Effector CD4-positive, alpha-beta T cell (primary cell): ENCODE data around the gene STARD8.
"Not testable (repeated sequence)": the region's sequence is repeated elsewhere in the genome, so short reads cannot be mapped to it uniquely, and the experiment has no call there.

Experiments
- DNase-seq: peaks from one replicate; pipeline ENCODE4 v3.0.0-alpha.2; 2020
- total RNA-seq: gene quantifications from one replicate; lab custom pipeline; 2026; lab: John Stamatoyannopoulos, UW

The STARD8 gene, protein sequence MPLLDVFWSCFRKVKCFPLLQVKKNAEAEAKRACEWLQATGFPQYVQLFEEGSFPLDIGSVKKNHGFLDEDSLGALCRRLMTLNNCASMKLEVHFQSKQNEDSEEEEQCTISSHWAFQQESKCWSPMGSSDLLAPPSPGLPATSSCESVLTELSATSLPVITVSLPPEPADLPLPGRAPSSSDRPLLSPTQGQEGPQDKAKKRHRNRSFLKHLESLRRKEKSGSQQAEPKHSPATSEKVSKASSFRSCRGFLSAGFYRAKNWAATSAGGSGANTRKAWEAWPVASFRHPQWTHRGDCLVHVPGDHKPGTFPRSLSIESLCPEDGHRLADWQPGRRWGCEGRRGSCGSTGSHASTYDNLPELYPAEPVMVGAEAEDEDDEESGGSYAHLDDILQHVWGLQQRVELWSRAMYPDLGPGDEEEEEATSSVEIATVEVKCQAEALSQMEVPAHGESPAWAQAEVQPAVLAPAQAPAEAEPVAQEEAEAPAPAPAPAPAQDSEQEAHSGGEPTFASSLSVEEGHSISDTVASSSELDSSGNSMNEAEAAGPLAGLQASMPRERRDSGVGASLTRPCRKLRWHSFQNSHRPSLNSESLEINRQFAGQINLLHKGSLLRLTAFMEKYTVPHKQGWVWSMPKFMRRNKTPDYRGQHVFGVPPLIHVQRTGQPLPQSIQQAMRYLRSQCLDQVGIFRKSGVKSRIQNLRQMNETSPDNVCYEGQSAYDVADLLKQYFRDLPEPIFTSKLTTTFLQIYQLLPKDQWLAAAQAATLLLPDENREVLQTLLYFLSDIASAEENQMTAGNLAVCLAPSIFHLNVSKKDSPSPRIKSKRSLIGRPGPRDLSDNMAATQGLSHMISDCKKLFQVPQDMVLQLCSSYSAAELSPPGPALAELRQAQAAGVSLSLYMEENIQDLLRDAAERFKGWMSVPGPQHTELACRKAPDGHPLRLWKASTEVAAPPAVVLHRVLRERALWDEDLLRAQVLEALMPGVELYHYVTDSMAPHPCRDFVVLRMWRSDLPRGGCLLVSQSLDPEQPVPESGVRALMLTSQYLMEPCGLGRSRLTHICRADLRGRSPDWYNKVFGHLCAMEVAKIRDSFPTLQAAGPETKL
- total RNA-seq = 0.56 reads per million

DNA sequence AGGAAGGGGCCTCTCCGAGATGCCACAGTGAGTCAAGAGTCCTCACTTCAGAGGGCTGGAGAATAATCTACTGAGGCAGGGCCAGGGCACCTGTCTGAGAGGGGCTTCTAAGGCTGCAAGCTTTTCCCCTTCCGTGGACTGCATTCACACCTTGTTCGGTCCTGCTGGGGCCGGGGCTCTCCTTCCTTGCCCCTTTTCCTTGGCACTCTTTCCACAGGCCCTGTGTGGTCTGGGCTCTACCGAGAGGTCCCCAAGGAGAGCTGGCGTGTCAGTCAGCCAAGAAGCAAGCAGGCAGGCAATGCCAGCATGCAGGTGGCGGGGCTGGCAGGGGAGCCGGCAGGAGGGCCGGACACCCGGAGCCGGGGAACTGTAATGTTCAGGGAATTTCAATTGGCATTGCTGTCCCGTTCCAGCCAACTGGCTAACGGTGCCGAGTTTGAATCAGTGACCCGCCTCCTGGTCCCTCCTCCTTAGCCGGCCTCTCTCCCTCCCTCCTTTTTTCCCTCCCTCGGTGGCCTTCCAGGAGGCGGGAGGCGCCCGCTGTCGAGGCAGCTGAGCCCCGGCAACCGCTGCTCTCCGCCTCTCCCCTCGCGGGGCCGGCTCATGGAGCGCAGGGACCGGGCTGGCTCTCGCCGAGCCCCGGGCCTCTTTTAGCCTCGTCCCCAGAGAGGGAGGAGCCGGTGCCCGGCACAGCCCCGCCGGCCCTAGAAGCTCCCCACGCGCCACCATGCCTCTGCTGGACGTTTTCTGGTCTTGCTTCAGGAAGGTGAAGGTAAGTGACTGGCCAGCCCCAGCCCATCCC lies at the start of gene STARD8:
Gene STARD8, plus strand, starts transcription at position 511 of the 802 bp plus-strand sequence. Its CDS starts 217 bp downstream, at position 728.
- no peak for DNase-seq

DNA sequence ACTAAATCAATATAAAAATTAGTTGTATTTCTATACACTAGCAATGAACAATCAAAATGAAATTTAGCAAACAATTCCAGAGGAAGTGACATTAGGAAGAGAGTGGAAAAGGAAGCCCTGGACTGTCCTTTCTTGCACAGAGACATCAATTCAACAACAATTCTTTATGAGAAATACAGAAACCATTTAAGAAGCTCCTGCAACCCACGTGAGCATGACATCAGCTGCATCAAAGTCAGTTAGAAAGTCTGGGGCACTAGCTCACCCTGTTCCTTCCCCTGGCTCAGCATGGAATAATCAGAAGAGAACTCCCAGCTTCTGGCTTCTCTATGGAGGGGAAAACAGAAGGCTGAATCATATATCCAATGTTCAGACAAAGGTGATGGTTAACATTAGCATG lies 48.6 kb upstream of the STARD8 start:
- DNase-seq = no peak

DNA sequence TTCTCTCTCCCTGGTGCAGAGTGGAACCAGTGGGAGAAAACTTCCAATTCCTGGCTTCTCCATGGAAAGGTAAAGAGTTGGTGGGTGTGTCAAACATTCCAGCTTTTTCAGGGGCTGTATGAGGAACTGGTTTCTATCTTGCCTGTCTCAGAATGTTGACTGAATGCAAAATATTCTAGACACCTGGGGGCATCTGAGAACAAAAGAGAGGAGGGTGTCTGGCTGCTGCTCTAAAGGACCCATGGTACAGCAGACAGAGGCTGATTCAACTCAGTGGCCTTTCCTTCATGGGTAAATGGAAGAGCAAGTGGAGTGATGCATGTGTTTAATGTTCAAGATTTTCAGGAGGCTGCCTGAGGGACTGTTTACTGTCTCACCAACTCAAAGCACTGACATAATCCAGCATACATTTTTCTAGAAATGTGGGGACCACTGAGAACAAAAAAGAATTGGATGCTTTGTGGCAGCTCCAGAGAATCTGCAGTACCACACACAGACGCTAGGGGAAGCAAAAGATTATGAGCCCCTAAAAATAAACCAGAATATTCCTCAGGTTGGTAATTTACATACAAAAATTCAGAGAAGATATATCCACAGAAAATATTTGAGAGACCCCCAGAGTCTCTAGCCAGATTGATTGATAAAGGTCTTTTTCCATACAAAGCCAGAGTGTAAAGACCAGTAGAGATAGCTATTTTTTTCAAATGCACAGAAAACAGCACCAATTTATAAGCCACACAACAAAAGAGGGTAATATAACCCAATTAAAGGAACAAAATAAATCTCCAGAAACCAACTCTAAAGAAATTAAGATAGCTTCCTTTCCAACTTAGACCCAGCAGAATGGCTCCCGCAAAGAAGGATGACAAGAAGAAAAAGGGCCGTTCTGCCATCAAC lies 48.0 kb upstream of the STARD8 start:
- DNase-seq = no peak

DNA sequence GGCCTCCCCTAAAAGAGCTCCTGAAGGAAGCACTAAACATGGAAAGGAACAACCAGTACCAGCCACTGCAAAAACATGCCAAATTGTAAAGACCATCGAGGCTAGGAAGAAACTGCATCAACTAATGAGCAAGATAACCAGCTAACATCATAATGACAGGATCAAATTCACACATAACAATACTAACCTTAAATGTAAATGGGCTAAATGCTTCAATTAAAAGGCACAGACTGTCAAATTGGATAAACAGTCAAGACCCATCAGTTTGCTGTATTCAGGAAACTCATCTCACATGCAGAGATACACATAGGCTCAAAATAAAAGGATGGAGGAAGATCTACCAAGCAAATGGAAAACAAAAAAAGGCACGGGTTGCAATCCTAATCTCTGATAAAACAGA lies 43.2 kb upstream of the STARD8 start:
- DNase-seq = not testable (repeated sequence)

DNA sequence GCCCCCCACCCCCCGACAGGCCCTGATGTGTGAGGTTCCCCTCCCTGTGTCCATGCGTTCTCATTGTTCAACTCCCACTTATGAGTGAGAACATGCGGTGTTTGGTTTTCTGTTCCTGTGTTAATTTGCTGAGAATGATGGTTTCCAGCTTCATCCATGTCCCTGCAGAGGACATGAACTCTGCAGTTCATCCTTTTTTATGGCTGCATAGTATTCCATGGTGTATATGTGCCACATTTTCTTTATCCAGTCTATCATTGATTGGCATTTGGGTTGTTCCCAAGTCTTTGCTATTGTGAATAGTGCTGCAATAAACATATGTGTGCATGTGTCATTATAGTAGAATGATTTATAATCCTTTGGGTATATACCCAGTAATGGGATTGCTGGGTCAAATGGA lies 32.7 kb upstream of the STARD8 start:
- not testable (repeated sequence) for DNase-seq

DNA sequence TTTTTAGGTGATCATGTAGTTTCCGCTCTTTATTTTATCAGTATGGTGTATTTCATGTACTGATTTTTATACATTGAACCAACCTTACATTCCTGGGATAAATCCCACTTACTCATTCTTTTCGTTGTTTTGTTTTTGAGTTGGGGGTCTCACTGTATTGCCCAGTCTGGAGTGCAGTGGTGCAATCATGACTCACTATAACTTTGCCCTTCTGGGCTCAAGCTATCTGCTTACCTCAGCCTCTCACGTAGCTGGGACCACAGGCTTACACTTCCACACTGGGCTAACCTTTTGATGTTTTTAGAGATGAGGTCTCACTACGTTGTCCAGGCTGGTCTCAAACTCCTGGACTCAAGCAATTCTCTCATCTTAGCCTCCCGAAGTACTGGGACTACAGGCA lies 19.5 kb upstream of the STARD8 start:
- no peak for DNase-seq

DNA sequence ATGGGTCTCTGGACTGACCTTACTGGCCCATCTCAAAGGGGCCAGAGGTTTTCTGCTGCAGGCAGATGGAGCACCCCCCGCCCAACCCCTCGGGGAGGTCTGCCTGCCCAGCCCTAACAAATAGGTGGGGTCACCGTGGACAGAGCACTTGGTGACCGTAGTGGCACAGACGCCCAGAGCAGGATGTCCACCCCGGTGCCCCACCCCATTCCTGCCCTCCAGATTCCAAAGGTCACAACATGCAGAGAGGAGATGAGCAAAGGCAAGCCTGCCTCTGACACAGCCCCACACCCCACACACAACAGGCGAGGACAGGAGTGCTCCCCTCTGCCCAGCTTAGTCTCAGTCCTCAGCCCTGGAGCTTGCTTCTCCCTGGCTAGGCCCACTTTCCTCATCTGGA lies 17.5 kb upstream of the STARD8 start:
- not testable (repeated sequence) for DNase-seq

DNA sequence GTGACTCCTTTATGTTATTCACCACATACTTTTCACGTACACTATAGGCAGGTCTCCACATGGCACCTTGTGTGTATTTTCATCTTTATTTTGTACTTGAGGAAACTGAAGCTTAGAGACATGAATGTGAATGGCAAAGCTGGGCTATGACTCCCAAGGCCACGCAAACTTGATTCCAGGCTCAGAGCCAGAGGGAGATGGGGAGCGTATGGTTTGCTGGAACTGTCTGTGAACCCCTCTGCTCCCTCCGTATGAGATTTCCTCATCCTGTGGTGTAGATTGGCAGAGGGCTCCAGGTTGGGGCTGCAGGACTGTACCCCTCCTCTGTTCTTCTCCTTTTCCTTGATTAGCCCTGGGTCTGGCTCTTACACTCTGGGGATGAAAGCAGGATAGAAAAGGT lies 16.1 kb upstream of the STARD8 start:
- no peak for DNase-seq

DNA sequence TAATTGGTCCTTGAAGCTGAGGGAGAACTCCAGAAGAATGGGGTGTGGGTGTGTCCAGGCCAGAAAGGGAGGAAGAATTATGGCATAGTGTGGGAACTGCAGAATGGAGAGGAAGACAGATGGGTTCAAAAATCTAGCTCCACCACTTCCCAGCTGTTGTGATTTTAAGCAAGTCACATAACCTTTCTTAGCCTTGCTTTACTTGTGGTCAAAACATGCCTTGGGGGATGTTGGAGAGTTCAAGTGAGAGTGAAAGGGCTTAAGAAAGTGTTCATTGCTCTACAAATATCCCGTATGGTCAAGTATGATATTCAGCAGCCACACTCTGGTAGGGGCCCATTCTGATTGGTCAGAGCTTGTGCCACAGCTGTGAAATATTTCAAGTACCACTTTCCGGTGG lies 15.0 kb upstream of the STARD8 start:
- no peak for DNase-seq

DNA sequence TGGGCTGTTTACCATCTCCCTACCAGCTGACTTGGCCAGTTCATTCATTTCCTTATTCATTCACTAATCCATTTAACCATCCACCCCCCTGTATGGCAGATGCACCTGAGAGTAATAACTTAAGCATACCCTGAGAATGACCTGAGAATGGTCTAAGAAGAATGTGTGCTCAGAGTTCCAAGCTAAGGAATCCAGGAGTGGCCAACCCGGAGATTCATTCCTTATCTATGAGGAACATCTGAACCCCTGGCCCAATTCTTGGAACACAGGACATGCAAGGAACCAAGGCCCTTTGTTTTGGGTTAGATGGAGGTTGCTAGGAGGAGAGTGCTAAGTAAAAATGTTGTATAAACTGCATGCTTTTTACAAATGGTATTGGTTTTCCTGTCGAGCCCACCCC lies 13.5 kb upstream of the STARD8 start:
- DNase-seq = no peak

DNA sequence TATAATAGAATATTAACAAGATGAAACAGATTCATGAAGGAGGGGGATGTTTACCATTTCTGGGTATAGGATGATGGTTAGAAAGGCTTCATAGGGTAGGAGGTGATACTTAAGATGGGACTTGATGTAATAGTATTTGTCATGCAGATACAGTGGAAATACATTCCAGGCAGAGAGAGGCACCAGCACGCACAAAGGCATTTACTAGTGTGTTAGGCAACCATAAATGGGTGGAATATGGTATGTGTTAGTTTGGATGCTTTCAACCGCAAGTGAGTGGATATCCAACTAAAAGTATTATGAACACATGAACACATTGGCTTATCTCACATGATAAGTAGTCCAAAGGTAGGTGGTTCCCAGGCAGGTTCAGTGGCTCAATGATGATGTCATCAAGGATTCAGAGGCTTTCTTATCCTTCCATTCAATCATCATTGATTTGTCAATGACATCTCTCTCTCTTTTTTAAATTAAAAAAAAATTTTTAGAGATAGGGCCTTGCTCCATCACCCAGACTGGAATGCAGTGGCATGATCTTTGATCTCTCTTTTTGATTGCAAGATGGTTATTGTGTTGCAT lies 12.7 kb upstream of the STARD8 start:
- no peak for DNase-seq

DNA sequence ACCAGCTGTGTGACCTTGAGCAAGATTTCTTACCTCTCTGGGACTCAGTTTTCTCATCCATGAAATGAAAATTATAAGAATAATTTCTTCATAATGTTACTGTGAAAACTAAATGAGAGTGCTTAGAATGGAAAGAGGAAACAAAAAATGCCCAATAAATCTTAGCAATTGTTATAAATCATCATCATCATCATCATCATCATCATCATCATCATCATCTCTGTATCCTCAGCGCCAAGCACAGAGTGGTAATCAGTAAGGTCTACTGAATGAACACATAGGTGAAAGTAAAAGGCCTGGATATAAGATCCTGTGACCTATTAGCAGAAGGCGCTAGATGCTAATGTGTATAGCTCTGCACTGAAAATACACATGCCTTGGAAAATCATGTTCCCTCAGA lies 6.8 kb upstream of the STARD8 start:
- no peak for DNase-seq

DNA sequence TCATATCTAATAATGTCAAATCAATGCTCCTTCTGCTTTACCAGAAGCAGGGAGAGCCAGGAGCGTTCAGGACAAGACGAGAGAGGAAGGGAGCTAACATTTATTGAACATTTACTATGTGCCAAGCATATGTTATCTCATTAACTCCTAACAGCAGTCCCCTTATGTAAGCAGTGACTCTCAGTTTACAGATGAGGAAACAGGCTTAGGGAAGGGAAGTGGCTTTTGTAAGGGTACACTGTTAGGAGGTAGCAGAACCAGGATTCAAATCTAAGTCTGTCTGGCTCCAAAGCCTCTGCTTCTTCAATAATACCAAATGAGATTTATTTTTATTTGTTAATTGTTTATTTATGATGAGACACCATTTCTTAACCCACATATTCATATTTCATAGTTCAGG lies 2.6 kb upstream of the STARD8 start:
- no peak for DNase-seq

DNA sequence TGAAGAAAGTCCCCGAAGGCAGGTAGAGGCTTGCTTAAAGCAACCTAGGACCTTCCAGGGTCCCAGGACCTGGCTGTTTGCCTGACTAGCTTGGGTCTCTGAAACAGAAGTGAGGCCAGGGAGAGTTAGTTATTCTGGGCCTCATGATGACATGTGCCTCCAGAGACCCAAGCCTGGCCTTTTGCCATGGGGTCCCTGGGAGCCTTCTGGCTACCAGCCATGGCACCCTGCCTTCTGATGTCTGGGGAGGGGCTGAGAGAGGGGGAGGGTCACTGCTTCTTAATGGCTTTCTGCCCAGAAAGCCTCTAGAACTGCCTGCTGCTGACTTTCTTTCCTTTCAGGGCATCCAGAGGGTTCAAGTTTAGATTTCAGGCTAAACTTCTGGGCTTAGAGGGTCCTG lies 1.0 kb upstream of the STARD8 start:
- DNase-seq = no peak

DNA sequence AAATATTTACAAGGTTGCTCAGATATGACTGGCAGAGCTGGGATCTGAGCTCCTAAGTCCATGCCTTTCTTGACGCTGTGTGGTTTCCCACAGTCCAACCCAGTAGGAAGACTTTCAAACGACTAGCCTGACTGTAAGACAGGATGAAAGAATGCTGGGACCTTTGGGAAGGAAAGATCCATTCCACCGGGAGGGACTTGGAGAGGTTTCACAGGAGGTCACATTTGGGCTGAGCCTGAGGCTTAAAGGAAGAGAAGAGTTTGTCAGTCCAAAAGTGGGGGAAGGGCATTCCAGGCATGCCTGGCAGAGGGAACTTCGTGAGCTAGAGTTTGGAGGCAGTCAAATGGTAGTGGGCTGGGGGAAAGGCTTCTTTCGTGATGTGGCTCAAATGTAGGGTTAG lies 1.5 kb downstream of the STARD8 start:
- no peak for DNase-seq

DNA sequence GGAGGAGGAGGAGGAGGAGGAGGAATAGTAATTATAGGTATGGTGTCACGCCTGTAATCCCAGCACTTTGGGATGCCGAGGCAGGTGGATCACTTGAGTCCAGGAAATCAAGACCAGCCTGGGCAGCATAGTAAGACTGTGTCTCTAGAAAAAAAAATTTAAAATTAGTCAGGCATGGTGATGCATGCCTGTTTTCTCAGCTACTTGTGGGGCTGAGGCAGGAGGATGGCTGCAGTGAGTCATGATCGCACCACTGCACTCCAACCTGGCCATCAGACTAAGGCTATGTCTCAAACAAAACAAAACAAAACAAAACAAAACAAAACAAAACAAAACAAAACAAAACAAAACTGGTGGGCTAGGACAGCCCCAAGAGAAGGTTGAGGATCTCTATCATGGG lies 3.0 kb downstream of the STARD8 start:
- DNase-seq = no peak

DNA sequence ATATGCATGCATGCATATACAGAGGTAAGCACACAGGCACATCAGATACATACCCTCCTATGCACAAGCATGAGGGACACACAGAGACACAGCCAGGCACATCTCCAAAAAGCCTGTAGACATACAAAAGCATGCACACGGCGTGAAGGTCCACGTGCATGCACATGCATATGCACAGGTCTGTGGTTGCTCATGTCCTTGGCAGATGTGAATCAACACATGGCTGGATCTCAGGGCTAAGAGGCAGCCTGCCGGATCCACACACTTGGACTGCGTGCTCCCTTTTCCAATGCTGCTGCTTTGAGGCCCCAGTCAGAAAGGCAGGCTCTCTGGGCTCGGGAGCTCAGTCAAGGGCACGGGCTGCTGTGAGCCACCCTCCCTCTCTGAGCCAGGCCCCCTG lies 3.6 kb downstream of the STARD8 start:
- DNase-seq = no peak

DNA sequence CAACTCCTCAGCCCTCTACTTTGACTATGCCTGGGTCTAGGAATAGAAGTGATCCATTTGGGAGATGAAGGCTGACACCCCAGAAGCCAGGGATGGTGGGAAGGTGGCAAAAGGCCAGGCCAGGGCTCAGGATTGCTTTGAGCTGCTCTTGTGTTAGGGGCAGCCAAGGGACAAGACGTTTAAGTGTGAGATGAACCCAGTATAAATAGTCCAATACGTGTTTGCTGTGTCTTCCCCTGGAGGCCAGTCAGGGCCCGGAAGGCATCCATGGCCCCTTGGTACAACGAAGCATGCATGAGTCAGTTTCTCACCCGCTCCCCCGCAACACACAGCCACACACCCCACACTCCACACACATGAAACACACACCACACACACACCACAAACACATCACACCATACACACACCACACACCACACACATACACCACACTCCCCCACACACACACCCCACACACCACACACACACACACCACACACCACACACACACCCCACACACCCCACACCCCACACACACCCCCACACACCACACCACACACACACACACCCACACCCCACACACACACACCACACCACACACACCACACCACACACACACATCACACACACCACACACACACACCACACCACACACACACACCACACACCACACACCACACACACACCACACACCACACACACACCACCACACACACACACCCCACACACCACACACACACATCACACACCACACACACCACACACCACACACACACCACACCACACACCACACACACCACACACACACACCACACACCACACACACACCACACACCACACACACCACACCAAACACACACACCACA lies 5.1 kb downstream of the STARD8 start:
- no peak for DNase-seq

DNA sequence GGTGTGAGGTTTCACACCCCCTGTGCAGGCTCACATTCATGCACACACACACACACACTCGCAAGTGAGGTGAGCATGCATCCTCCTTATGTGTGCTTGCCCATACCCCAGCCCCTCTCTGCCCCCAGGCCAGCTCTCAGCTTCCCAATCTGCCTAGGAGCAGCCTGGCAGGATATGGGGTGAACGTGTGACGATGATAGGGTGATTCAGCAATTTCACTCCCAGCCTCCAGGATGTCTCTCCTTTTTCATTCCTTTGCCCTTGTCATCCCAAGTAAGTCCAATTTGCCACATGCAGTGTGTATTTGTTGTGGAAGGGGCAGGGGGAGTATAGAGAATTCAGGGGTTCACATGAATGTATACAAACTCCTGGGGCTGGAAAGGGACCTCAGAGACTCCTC lies 7.2 kb downstream of the STARD8 start:
- DNase-seq = no peak

DNA sequence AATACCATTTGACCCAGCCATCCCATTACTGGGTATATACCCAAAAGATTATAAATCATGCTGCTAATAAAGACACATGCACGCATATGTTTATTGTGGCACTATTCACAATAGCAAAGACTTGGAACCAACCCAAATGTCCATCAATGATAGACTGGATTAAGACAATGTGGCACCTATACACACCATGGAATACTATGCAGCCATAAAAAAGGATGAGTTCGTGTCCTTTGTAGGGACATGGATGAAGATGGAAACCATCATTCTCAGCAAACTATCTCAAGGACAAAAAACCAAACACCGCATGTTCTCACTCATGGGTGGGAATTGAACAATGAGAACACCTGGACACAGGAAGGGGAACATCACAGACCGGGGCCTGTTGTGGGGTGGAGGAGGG lies 9.0 kb downstream of the STARD8 start:
- not testable (repeated sequence) for DNase-seq
